Measurements from ENCODE around the gene RAPGEF2. TPM values are rescaled to one million over a fixed set of nuclear protein-coding genes. Genes with fewer than 3 reads are reported as not detected.

RAPGEF2 gene
- total and polyA plus RNA-seq, 2 experiments from 2014 or later, result 10.2 to 63.1 TPM

GRCh38 chr4:159290321-159291030 is 187.6 kb downstream of the RAPGEF2 start (continued):
- TF ChIP-seq EZH2phosphoT487 (IDR thresholded peaks at IDR 0.05; ENCODE audit: unreplicated experiment) (no peak), ZNF331 (CRISPR knock-in tag; IDR thresholded peaks at IDR 0.05; ENCODE audit: low read depth) (no peak)
- TF ChIP-seq, protein P1, sequence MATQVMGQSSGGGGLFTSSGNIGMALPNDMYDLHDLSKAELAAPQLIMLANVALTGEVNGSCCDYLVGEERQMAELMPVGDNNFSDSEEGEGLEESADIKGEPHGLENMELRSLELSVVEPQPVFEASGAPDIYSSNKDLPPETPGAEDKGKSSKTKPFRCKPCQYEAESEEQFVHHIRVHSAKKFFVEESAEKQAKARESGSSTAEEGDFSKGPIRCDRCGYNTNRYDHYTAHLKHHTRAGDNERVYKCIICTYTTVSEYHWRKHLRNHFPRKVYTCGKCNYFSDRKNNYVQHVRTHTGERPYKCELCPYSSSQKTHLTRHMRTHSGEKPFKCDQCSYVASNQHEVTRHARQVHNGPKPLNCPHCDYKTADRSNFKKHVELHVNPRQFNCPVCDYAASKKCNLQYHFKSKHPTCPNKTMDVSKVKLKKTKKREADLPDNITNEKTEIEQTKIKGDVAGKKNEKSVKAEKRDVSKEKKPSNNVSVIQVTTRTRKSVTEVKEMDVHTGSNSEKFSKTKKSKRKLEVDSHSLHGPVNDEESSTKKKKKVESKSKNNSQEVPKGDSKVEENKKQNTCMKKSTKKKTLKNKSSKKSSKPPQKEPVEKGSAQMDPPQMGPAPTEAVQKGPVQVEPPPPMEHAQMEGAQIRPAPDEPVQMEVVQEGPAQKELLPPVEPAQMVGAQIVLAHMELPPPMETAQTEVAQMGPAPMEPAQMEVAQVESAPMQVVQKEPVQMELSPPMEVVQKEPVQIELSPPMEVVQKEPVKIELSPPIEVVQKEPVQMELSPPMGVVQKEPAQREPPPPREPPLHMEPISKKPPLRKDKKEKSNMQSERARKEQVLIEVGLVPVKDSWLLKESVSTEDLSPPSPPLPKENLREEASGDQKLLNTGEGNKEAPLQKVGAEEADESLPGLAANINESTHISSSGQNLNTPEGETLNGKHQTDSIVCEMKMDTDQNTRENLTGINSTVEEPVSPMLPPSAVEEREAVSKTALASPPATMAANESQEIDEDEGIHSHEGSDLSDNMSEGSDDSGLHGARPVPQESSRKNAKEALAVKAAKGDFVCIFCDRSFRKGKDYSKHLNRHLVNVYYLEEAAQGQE (IDR thresholded peaks at IDR 0.05; ENCODE audit: unreplicated experiment), result no peak
- TF ChIP-seq, protein P2, sequence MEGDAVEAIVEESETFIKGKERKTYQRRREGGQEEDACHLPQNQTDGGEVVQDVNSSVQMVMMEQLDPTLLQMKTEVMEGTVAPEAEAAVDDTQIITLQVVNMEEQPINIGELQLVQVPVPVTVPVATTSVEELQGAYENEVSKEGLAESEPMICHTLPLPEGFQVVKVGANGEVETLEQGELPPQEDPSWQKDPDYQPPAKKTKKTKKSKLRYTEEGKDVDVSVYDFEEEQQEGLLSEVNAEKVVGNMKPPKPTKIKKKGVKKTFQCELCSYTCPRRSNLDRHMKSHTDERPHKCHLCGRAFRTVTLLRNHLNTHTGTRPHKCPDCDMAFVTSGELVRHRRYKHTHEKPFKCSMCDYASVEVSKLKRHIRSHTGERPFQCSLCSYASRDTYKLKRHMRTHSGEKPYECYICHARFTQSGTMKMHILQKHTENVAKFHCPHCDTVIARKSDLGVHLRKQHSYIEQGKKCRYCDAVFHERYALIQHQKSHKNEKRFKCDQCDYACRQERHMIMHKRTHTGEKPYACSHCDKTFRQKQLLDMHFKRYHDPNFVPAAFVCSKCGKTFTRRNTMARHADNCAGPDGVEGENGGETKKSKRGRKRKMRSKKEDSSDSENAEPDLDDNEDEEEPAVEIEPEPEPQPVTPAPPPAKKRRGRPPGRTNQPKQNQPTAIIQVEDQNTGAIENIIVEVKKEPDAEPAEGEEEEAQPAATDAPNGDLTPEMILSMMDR (conservative IDR thresholded peaks at IDR 0.05; ENCODE audit: low read depth in 2 of 2), result no peak

GRCh38 chr4:159291176-159291575 is 188.3 kb downstream of the RAPGEF2 start:
- ATAC-seq (no peak), DNase-seq (ENCODE audit: low spot score) (no peak)
- no peaks in the 10 kb centered on the region for H3K9me2 ChIP-seq (ENCODE audit: insufficient read depth)
- no peak overlapping the region for H2AFZ ChIP-seq
- H3K4me2 ChIP-seq, result no peak overlapping the region
- H3K27ac ChIP-seq (ENCODE audit: low read depth), result no peak overlapping the region
- H3K27me3 Mint-ChIP-seq (ENCODE audit: insufficient read depth, low read depth, poor library complexity), result peaks cover under 1% of the 10 kb centered on the region
- peaks cover 4% of the 10 kb centered on the region; the same call in 2 of the 3 replicates for H3K36me3 Mint-ChIP-seq (ENCODE audit: low read depth)
- H3K4me3 ChIP-seq, result no peak overlapping the region
- H3K4me1 Mint-ChIP-seq, result peaks cover 14% of the 10 kb centered on the region
- no peaks in the 10 kb centered on the region for H3K9me3 Mint-ChIP-seq
- no peak overlapping the region for H3K4me3 Mint-ChIP-seq
- no peaks in the 10 kb centered on the region for H3K27me3 ChIP-seq (ENCODE audit: insufficient read depth)
- no peaks in the 10 kb centered on the region for H4K20me1 ChIP-seq (replicated peaks; ENCODE audit: insufficient read depth)
- no peaks in the 10 kb centered on the region for H3K36me3 ChIP-seq (ENCODE audit: insufficient read depth)
- H3K79me2 ChIP-seq (replicated peaks; ENCODE audit: insufficient read depth), result no peaks in the 10 kb centered on the region
- no peak overlapping the region for H3K27ac Mint-ChIP-seq
- H3F3A ChIP-seq (replicated peaks; ENCODE audit: low read depth), result no peaks in the 10 kb centered on the region
- no peaks in the 10 kb centered on the region for H3K4me1 ChIP-seq (ENCODE audit: insufficient read depth)
- TF ChIP-seq JUNB (IDR thresholded peaks at IDR 0.05; ENCODE audit: unreplicated experiment) (no peak), STAT1 (IDR thresholded peaks at IDR 0.05; ENCODE audit: unreplicated experiment) (no peak), EZH2phosphoT487 (IDR thresholded peaks at IDR 0.05; ENCODE audit: unreplicated experiment) (no peak), POLR2AphosphoS5 (IDR thresholded peaks at IDR 0.05; ENCODE audit: low read depth) (no peak), EZH2 (IDR thresholded peaks at IDR 0.05; ENCODE audit: low read depth, unreplicated experiment) (no peak), ZNF462 (CRISPR knock-in tag; IDR thresholded peaks at IDR 0.05) (no peak), ZNF331 (CRISPR knock-in tag; IDR thresholded peaks at IDR 0.05; ENCODE audit: low read depth) (no peak), NANOG (IDR thresholded peaks at IDR 0.05; ENCODE audit: borderline replicate concordance) (no peak)
- TF ChIP-seq, protein P2 (conservative IDR thresholded peaks at IDR 0.05; ENCODE audit: low read depth in 2 of 2), result no peak
